ENCODE data around the gene FZD10.

The FZD10 gene

GRCh38 chr12:130132831-130133511, 29.3 kb upstream of the FZD10 start:
- DNase-seq = no peak

DNA sequence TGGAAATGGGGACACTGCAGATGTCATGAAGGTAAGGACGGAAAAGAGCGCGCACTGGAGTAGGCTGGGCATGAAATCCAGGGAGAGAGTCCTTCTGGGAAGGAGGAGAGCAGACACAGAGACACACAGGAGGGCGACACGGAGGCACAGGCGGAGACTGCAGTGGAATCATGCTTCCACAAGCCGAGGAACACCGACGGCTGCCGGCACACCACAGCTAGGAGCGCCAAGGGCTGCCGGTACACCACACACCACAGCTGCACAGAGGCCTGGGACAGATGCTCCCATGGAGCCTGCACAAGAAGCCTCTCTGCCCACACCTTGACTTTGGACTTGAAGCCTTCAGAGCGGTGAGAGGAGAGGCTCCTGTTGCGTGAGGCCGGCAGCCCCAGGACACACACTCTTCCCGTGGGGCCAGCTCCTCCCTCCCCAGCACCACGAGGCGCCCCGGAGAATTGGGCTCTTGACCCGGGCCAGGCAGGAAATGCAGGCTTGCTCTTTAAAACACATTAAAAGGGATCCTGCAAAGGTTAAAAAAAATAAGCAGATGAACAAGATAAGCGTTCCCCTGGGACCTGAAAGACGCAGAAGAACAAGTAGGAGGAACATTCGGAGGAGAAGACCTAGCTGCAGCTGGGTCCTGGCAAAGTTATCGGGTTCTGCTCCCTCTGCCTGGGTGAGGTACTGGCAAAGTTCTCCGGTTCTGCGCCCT, 28.3 kb upstream of the FZD10 start:
- no peak for DNase-seq

DNA sequence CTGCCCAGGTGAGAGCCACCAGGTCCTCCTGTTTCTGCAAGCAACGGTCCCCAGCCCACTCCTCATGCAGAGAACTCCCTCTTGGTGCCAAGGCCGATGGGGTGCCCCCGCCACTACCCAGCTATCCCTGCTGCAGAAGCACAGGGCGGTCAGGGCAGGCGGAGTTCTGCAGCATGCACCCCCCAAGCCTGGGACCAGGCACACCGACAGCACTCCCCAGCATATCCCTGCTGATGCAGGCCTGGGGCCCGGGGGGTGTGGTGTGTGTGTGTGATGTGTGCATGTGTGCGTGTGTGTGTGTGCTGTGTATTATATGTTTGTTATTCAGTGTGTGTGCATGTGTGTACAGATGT, 27.7 kb upstream of the FZD10 start:
- DNase-seq = no peak

- no peak for DNase-seq
Observed at GRCh38 chr12:130136509-130137039, 25.7 kb upstream of the FZD10 start.

- DNase-seq = no peak
Observed at GRCh38 chr12:130137040-130138018, 24.9 kb upstream of the FZD10 start.

- no peak for DNase-seq
Observed at GRCh38 chr12:130138478-130138877, 23.8 kb upstream of the FZD10 start.

GRCh38 chr12:130139567-130140421, 22.5 kb upstream of the FZD10 start:
- no peak for DNase-seq

DNA sequence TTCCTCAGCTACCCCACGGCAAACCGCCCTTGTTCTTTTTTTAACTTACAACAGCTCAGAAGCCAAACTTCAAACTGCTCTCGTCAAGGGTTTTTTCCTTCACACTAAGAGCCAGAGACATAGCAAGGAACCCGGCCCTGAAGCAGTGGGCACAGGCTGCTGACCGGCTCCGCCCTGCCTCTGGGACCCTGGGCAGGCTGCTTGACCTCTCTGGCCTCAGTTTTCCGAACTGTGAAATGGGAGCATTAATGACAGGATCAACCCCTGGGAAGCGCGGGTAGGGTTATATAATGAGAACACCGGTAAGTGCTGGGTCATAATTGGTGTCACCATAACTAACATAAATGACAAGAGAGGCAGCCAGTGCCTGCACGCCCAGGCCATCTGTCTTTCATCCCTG, 21.2 kb upstream of the FZD10 start:
- no peak for DNase-seq

GRCh38 chr12:130141901-130142683, 20.2 kb upstream of the FZD10 start:
- DNase-seq = no peak

DNA sequence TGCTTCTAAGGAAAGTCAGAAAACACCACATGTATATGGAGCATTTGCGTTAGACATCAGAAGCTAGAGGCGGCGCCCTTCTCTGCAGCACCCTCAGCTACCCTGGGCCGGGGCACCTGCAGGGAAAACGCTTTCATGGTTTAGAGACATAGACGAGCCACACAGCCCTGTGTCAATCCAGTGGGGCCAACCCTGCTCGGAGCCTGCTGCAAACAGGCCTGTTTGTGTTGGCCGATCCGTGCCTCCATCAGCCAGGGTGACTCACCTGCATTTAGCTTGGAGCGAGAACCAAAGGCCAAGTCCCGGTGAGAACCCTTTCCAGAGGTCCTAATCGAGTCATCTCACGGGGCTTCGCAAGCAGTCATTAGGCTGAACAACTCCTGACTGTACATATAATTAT, 19.5 kb upstream of the FZD10 start:
- DNase-seq = no peak

DNA sequence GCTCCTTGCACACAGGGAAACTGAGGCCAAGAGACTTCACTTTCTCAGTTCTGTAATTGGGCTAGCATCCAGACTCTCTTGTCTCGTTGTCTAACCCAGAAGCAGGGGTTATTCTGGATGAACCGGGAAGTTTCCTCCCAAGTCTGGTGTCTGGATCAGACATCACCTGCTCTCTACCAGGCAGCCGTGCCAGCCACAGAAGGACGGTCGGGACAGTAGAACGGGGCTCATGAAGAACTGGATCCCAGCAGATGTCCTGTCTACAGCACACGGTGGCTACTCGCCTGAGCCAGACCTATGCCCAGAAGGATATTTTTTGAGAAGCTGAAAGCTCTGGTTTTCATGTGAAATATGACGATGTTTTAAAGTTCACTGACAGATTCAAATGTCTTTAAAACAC, 19.1 kb upstream of the FZD10 start:
- DNase-seq = no peak

GRCh38 chr12:130144256-130144655, 18.0 kb upstream of the FZD10 start:
- DNase-seq = no peak

- no peak for DNase-seq
Observed at GRCh38 chr12:130145731-130146130, 16.5 kb upstream of the FZD10 start.

- DNase-seq = no peak
Observed at GRCh38 chr12:130146176-130146931, 15.9 kb upstream of the FZD10 start.

DNA sequence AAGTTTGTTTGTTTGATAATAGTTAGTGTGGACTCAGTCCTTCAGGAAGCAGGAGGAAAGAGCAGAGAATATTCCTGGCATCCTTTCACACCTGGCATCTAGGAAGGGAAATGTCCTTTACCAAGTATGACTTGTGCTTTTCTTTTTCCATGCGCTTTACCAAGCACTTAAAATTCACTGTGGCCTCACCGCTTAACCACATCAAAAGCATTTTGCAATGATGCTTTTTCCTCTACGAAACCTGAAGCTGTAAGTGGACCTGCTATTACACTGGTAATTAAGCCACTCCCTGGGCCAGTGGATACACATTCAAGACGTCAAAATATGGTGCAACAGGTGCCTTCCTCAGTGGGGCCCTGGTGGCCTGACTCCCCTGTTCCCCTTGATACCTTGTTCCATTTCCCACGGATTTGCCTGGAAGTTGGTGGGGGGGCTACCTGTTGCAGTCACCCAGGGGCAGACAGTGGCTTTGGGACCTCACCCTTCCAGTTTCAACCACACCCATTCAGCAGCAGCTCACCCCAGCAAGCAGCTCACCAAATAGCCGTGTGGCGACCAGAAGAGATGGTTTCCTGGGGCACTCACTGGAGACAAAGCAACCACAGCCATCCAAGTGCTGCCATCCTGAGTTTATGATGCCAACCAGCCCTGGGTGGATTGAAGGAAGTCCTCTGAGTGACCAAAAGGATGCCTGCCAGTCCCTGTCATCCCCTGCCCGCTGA, 14.2 kb upstream of the FZD10 start:
- no peak for DNase-seq

DNA sequence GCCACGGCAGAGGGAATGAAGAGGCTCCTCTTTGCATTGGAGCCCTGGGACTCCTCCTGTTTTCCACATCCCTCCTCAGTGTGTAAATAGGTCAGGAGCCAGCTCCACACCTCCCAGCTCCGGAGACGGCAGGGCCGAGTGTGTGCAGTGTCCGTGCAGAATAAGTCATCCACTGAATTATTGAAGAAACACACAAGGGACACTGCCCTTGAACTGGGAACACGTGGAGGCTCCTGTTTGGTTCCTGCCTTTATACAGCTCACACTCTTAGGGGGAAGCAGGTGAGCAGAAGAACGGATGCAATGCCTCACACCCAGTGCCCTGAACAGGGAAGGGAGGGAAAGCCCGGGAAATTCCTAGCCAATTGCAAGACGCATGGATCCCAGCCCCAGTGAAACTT, 10.4 kb upstream of the FZD10 start:
- no peak for DNase-seq

DNA sequence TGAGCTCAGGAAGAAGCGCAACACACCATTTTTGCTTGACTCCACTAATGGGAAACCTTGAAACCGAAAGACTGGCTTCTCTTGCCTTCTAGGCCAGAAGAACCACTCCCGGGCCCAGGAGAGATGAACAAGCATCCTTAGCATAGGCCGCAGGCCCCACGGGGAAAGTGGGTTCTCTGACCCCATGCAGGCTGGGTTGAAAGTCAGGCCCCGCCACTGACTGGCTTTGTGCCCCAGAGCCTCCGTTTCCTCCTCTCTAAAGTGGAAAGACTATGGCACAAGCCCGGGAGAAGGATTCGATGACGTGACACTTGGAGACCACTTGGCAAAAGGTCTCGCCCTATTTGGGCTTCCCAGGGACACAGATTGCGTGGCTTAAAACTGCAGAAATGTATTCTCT, 9.9 kb upstream of the FZD10 start:
- DNase-seq = no peak

DNA sequence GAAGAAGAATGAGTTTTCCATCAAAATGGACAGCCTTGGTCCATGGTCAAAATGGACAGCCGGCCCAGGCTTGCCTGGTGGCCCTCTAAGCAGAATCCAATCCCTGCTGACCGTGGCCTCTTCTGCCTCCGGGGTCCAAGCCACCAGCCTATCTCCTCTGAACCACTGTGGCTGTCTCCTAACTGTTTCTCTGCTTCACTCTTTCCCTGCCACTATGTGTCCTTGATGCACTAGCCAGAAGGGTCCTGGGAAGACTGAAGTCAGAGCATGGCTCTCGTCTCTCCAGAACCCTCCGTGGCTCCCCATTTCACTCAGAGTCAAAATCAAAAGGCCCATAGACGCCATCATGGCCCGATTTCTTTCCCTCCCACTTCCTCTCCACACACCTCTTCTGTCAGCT, 8.5 kb upstream of the FZD10 start:
- no peak for DNase-seq

- DNase-seq = no peak
Observed at GRCh38 chr12:130154276-130155070, 7.8 kb upstream of the FZD10 start.

Measured in NCI-H187 treated with DMSO at 0.1 percent for 48 hours (cell line).